NB4 (cell line): ENCODE measurements around the gene PGA3.
"Not testable (repeated sequence)": the region's sequence is repeated elsewhere in the genome, so short reads cannot be mapped to it uniquely, and the experiment has no call there.

Experiments
- DNase-seq: peaks from one replicate; pipeline ENCODE4 v3.0.0; 2010; ENCODE audit warnings: low read depth
- H3K4me3 ChIP-seq: one replicate; pipeline ENCODE4 v1.5.1; 2011; ENCODE audit warnings: mild to moderate bottlenecking, low read depth, low read length, moderate library complexity
- MYC ChIP-seq: IDR thresholded peaks from 2 replicates; pipeline ENCODE4 v1.6.1; 2011; ENCODE audit warnings: low read depth, low read length
- POLR2A ChIP-seq: IDR thresholded peaks from 2 replicates; pipeline ENCODE4 v1.6.1; 2011; ENCODE audit warnings: mild to moderate bottlenecking; ENCODE audit not compliant: insufficient read length; ENCODE audit errors: extremely low read depth
- TF ChIP-seq, protein P1 (sequence below): IDR thresholded peaks from one replicate; pipeline ENCODE4 v1.5.1; 2012; ENCODE audit warnings: low read depth, low read length
- TF ChIP-seq, protein P2 (sequence below): IDR thresholded peaks from 2 replicates; pipeline ENCODE4 v1.6.1; 2011; ENCODE audit warnings: low read depth, low read length

PGA3 gene

DNA sequence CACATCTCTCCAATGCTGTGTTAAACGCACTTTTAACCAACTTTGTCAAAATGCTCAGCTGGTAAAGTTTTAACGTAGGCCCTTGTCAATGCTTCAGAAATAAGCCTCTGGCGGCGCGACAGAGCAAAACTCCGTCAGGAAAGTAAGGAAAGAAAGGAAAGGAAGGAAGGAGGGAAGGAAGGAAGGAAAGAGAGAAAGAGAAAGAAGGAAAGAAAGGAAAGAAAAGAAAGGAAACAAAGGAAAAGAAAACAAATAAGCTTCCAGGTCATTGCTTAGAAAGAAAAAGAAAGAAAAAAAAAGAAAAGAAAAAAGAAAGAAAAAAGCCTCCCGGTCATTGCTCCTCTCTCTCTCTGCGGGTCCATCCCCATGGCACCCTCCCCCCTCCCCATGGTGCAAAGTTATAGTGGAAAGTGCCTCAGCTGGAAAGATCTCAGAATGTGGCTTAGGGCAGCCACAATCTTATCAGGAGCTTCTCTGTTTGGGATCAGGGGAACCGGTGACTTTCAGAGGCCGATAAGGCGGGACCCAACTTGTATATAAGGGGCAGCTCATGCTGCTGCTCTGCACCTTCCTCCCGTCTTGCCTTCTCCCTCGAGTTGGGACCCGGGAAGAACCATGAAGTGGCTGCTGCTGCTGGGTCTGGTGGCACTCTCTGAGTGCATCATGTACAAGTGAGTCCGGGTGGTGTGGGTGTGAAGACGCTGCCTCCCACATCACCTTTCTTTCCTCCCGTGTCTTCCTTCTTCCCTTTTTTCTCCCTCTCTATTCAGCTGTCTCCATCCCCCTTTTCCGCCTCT, at the start of gene PGA3:
PGA3 (plus strand) TSS at position 566 of the 797 bp plus-strand sequence; CDS start at position 616, 50 bp downstream.
- not testable (repeated sequence) for H3K4me3 ChIP-seq, DNase-seq

DNA sequence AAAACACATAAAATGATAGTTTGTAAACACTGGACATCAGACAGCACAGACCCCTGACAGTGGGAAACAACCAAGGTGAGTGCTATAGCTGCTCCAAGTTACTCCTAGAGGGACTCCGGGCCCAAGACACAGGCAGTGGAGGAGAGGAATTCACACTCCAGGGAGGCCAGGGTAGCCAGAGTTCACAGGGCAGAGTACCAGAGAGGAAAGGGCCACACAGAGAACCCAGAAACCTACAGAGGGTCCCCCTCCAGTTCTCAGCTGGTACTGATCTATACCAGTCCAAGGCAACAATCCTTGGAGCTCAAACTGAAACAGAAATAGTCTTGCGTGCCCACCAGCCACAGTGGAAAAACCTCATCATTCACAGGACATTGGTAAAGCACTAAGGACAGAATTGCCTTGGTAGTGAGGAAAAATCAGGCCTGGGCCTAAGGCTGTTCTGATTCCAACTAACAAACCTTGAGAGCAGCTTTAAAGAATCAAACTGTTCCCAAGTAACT, 49.7 kb upstream of the PGA3 start:
- TF ChIP-seq, protein P1, sequence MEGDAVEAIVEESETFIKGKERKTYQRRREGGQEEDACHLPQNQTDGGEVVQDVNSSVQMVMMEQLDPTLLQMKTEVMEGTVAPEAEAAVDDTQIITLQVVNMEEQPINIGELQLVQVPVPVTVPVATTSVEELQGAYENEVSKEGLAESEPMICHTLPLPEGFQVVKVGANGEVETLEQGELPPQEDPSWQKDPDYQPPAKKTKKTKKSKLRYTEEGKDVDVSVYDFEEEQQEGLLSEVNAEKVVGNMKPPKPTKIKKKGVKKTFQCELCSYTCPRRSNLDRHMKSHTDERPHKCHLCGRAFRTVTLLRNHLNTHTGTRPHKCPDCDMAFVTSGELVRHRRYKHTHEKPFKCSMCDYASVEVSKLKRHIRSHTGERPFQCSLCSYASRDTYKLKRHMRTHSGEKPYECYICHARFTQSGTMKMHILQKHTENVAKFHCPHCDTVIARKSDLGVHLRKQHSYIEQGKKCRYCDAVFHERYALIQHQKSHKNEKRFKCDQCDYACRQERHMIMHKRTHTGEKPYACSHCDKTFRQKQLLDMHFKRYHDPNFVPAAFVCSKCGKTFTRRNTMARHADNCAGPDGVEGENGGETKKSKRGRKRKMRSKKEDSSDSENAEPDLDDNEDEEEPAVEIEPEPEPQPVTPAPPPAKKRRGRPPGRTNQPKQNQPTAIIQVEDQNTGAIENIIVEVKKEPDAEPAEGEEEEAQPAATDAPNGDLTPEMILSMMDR = no peak
- TF ChIP-seq, protein P2, sequence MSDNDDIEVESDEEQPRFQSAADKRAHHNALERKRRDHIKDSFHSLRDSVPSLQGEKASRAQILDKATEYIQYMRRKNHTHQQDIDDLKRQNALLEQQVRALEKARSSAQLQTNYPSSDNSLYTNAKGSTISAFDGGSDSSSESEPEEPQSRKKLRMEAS = no peak
- TF ChIP-seq POLR2A = no peak
- no peak for TF ChIP-seq MYC
- no peak for DNase-seq
- no peak overlapping the region for H3K4me3 ChIP-seq

DNA sequence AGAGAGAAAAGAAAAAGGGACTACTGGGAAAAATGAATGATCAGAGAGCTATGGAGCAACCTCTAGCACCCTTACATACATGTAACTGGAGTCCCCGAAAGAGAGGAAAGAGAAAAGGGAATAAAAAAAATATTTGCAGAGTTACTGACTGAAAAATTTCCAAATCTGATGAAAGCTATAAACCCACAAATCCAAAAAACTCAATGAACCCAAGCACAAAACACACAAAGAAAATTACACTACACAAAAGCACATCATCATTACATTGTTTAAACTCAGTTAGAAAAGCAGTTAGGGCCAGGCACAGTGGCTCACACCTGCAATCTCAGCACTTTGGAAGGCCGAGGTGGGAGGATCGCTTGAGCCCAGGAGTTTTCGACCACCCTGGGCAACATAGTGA, 48.8 kb upstream of the PGA3 start:
- no peak for TF ChIP-seq POLR2A
- TF ChIP-seq MYC = no peak
- TF ChIP-seq, protein P2 = no peak
- TF ChIP-seq, protein P1 = no peak
- no peak overlapping the region for H3K4me3 ChIP-seq
- no peak for DNase-seq

DNA sequence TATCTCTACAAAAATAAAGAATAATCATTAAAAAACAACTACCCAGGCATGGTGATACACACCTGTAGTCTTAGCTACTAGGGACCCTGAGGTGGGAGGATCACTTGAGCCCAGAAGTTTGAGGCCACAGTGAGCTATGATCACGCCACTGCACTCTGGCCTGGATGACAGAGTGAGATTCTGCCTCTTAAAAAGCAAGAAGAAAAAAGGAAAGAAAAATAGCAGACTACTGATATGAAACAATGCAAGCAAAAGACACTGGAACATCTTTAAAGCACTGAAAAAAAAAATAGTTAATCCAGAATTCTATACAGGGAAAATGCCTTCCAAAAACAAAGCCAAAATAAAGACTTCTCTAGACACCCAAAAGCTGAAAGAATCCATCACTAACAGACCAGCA, 48.0 kb upstream of the PGA3 start:
- TF ChIP-seq POLR2A (no peak), MYC (no peak)
- TF ChIP-seq, protein P2 = no peak
- TF ChIP-seq, protein P1 = no peak

DNA sequence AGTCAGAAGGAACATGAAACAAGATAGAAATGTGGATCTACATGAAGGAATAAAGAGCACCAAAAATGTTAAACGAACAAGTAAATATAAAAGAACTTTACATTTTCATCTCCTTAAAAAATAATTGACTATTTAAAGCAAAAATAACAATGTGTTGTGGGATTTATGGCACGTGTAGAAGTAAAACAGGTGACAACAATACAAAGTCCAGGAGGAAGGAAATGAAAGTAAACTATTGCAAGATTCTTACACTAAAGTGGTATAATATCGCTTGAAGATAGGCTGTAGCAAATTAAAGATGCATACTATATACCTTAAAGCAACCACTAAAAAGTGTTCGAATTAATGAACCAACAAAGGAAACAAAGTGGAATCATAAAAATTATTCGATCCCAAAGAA, 47.6 kb upstream of the PGA3 start:
- TF ChIP-seq, protein P1 = no peak
- TF ChIP-seq POLR2A = no peak
- no peak for DNase-seq
- no peak overlapping the region for H3K4me3 ChIP-seq

More for the DNA sequence above, 48.0 kb upstream of the PGA3 start:
- no peak for DNase-seq
- no peak overlapping the region for H3K4me3 ChIP-seq

DNA sequence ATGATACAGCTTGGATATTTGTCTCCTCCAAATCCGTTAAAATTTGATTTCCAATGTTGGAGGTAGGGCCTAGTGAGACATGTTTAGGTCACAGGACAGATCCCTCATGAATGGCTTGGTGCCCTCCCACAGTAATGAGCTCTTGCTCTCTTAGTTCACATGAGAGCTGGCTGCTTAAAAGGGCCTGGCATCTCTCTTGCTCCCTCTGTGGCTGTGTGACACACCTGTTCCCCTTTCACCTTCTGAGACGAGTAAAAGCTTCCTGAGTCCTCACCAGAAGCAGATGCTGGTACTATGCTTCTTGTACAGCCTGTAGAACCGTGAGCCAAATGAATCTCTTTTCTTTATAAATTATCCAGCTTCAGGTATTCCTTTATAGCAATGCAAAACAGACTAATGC, 45.6 kb upstream of the PGA3 start:
- DNase-seq = no peak
- no peak for TF ChIP-seq POLR2A
- TF ChIP-seq, protein P1 = no peak
- no peak for TF ChIP-seq MYC
- TF ChIP-seq, protein P2 = no peak
- no peak overlapping the region for H3K4me3 ChIP-seq
